ENCODE results near the gene GHR. TPM values are rescaled to one million over a fixed set of nuclear protein-coding genes. Genes with fewer than 3 reads are reported as not detected.

The GHR gene
- total RNA-seq, 1 donor from 2014 or later = 1.3 TPM

- Histone ChIP-seq H3K36me3 (ENCODE audit: control insufficient read depth, insufficient read depth, low read length) (no peaks in the 10 kb centered on the region), H3K4me3 (ENCODE audit: low read depth, low read length) (no peak overlapping the region), H3K27me3 (ENCODE audit: control insufficient read depth, insufficient read depth, low read length) (peaks cover 1% of the 10 kb centered on the region)
- TF ChIP-seq CTCF (IDR thresholded peaks at IDR 0.05; ENCODE audit: insufficient read depth, low read length, severe bottlenecking) = no peak
- DNase-seq (ENCODE audit: low read depth) = no peak
- no peak for FAIRE-seq
Observed at GRCh38 chr5:42606464-42606869, 183.2 kb downstream of the GHR start.

- no peak for TF ChIP-seq CTCF (IDR thresholded peaks at IDR 0.05; ENCODE audit: insufficient read depth, low read length, severe bottlenecking)
- H3K27me3 ChIP-seq (ENCODE audit: control insufficient read depth, insufficient read depth, low read length) = peaks cover 1% of the 10 kb centered on the region
- DNase-seq (ENCODE audit: low read depth) (no peak), FAIRE-seq (no peak)
- no peak overlapping the region for H3K4me3 ChIP-seq (ENCODE audit: low read depth, low read length)
- no peaks in the 10 kb centered on the region for H3K36me3 ChIP-seq (ENCODE audit: control insufficient read depth, insufficient read depth, low read length)
Observed at GRCh38 chr5:42611437-42611836, 188.2 kb downstream of the GHR start.

- FAIRE-seq (no peak), DNase-seq (ENCODE audit: low read depth) (peak; percentile 46)
- no peak for TF ChIP-seq CTCF (IDR thresholded peaks at IDR 0.05; ENCODE audit: insufficient read depth, low read length, severe bottlenecking)
Observed at GRCh38 chr5:42612750-42613366, 189.6 kb downstream of the GHR start.

GRCh38 chr5:42614509-42614908 is 191.3 kb downstream of the GHR start:
- Histone ChIP-seq H3K36me3 (ENCODE audit: control insufficient read depth, insufficient read depth, low read length) (no peaks in the 10 kb centered on the region), H3K4me3 (ENCODE audit: low read depth, low read length) (no peak overlapping the region), H3K27me3 (ENCODE audit: control insufficient read depth, insufficient read depth, low read length) (no peaks in the 10 kb centered on the region)
- FAIRE-seq = no peak
- DNase-seq (ENCODE audit: low read depth) = peak; percentile 70
- no peak for TF ChIP-seq CTCF (IDR thresholded peaks at IDR 0.05; ENCODE audit: insufficient read depth, low read length, severe bottlenecking)

More at GRCh38 chr5:42612750-42613366, 189.6 kb downstream of the GHR start:
- Histone ChIP-seq H3K27me3 (ENCODE audit: control insufficient read depth, insufficient read depth, low read length) (no peaks in the 10 kb centered on the region), H3K4me3 (ENCODE audit: low read depth, low read length) (no peak overlapping the region), H3K36me3 (ENCODE audit: control insufficient read depth, insufficient read depth, low read length) (no peaks in the 10 kb centered on the region)

GRCh38 chr5:42620579-42621216 is 197.5 kb downstream of the GHR start:
- DNase-seq (ENCODE audit: low read depth) = peak; percentile 76

More at GRCh38 chr5:42620579-42621216, 197.5 kb downstream of the GHR start:
- no peak for TF ChIP-seq CTCF (IDR thresholded peaks at IDR 0.05; ENCODE audit: insufficient read depth, low read length, severe bottlenecking)
- H3K36me3 ChIP-seq (ENCODE audit: control insufficient read depth, insufficient read depth, low read length) = no peaks in the 10 kb centered on the region
- FAIRE-seq = no peak
- no peak overlapping the region for H3K4me3 ChIP-seq (ENCODE audit: low read depth, low read length)
- no peaks in the 10 kb centered on the region for H3K27me3 ChIP-seq (ENCODE audit: control insufficient read depth, insufficient read depth, low read length)
